ENCODE results near the gene PDXP. TPM values are rescaled to one million over a fixed set of nuclear protein-coding genes. Genes with fewer than 3 reads are reported as not detected.

PDXP gene
- total and polyA plus RNA-seq, 3 donors from 2014 or later, result 51.9 to 117 (median 95.7) TPM

DNA sequence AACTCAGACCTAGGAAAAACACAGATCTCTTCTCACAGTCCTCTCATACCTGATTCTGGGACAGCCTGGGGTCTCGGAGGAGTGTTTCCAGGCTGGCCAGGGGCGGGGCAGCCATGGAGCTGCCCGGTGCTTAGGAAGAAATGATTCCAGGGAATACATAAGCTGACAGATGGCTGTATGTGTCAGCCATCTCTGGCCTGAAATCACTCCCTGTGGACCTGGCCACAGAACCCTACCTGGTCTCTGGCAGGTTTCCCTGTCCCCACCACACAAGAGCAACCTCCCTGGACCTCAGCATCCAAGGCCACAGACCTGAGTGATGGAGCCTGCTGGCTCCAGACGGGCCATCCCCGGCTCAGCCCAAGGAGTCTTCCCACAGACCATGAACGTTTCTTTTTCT is 39.8 kb upstream of the PDXP start:
- no peak for DNase-seq
- WGBS, 2 donors, result 95% methylated on average over 6 of the region's 6 CpGs

DNA sequence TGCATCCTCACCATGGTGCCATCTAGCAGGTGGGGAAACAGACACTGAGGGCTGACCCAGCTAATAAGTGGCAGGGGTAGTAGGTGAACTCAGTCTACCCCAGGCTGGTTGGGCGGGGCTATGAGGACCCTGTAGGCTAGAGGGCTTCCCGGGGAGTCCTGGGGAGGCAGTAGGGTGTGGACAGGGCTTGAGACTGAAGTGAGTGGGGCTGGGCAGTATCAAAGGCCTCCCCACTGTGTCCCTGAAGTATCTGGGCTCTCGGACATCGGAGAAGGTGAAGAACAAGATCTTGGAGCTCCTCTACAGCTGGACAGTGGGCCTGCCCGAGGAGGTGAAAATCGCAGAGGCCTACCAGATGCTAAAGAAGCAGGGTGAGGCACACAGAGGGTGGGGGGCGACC is 38.5 kb upstream of the PDXP start:
- whole genome bisulfite sequencing, 2 donors, result 70 to 79% methylated on average over 6 to 7 of the region's 7 CpGs
- DNase-seq, result no peak
- H3K27ac ChIP-seq, result no peak overlapping the region
- H3K4me1 ChIP-seq, result no peaks in the 10 kb centered on the region
- intact Hi-C loops (cut with DNase I; ENCODE audit: low total_unique reads), result no loop called here
- H3K4me3 ChIP-seq, result no peak overlapping the region
- H3K36me3 ChIP-seq (ENCODE audit: low read depth, missing control alignments), result no peaks in the 10 kb centered on the region
- TF ChIP-seq, protein P1, sequence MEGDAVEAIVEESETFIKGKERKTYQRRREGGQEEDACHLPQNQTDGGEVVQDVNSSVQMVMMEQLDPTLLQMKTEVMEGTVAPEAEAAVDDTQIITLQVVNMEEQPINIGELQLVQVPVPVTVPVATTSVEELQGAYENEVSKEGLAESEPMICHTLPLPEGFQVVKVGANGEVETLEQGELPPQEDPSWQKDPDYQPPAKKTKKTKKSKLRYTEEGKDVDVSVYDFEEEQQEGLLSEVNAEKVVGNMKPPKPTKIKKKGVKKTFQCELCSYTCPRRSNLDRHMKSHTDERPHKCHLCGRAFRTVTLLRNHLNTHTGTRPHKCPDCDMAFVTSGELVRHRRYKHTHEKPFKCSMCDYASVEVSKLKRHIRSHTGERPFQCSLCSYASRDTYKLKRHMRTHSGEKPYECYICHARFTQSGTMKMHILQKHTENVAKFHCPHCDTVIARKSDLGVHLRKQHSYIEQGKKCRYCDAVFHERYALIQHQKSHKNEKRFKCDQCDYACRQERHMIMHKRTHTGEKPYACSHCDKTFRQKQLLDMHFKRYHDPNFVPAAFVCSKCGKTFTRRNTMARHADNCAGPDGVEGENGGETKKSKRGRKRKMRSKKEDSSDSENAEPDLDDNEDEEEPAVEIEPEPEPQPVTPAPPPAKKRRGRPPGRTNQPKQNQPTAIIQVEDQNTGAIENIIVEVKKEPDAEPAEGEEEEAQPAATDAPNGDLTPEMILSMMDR (IDR thresholded peaks at IDR 0.05), result no peak
- H3K9me3 ChIP-seq, result no peaks in the 10 kb centered on the region
- no peaks in the 10 kb centered on the region for H3K27me3 ChIP-seq

More for the DNA sequence above, 39.8 kb upstream of the PDXP start:
- Histone ChIP-seq H3K27ac (no peak overlapping the region), H3K9me3 (no peaks in the 10 kb centered on the region), H3K4me3 (no peak overlapping the region), H3K36me3 (ENCODE audit: low read depth, missing control alignments) (no peaks in the 10 kb centered on the region), H3K27me3 (no peaks in the 10 kb centered on the region), H3K4me1 (peaks cover 5% of the 10 kb centered on the region)
- no peak for TF ChIP-seq POLR2A (IDR thresholded peaks at IDR 0.05)
- TF ChIP-seq, protein P1 (IDR thresholded peaks at IDR 0.05), result no peak
- intact Hi-C loops (cut with DNase I; ENCODE audit: low total_unique reads), result no loop called here

DNA sequence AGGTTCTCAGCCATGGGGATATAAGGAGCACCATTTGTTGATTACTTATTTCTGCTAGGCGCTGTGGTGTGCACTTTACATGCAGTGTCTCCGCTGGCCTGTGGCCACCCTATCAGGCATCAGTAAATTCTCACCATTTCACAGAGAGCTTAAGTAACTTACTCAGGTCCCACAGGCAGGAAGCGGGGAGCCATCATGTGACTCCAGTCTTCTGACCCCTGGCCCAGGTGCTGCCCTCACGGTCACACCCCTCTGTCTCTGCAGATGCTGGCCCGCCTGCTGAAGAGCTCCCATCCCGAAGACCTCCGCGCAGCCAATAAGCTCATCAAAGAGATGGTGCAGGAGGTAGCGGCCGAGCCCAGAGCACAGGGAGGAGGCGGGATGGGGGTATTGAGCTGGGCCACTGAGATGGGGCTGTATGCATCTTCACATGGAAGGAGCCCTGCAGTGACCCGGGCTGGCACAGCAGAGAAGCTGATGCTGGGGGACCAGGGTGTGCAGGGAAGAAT is 37.1 kb upstream of the PDXP start:
- Histone ChIP-seq H3K4me1 (peaks cover under 1% of the 10 kb centered on the region), H3K27ac (no peak overlapping the region), H3K9me3 (no peaks in the 10 kb centered on the region), H3K4me3 (no peak overlapping the region), H3K27me3 (no peaks in the 10 kb centered on the region), H3K36me3 (ENCODE audit: low read depth, missing control alignments) (no peaks in the 10 kb centered on the region)
- TF ChIP-seq POLR2A (IDR thresholded peaks at IDR 0.05), result no peak
- TF ChIP-seq, protein P1 (IDR thresholded peaks at IDR 0.05), result no peak
- 93 to 97% methylated on average over 12 of the region's 12 CpGs for WGBS, 2 donors
- no peak for DNase-seq
- intact Hi-C loops (cut with DNase I; ENCODE audit: low total_unique reads), result no loop called here

DNA sequence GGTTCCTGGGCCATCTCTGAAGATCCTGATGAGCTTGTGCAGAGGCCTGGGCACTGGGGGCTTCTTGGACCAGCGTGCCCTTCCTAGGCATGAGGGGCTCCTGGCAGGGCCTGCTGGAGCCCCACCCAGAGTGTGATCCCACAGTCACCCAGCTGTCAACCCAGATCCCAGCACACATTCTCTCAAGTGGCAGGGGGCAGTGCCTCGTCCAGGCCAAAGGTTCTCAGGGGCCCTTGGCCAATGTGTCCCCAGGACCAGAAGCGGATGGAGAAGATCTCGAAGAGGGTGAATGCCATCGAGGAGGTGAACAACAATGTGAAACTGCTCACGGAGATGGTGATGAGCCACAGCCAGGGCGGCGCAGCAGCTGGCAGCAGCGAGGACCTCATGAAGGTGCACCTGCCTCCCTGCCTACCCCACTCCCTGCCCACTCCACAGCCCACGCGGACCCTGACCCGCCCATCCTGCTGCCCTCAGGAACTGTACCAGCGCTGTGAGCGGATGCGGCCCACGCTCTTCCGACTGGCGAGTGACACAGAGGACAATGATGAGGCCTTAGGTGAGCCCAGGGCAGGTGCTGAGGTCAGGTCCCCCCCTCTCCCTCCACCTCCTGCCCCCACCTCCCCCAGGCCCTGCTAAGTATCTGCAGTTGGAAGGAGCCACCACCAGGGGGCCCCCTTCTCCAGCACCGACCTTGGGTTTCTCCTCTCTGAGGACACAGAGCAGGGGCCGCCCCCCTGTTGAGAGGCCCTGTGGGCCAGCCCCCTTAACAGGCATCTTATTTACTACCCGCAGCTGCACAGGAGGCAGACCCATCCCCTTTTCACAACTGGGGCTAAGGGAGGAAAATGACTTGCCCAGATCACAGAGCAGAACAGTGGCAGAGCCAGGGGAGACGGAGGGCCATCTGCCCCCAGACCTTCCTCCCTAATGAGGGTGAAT is 35.2 kb upstream of the PDXP start:
- TF ChIP-seq POLR2A (IDR thresholded peaks at IDR 0.05), result no peak
- TF ChIP-seq, protein P1 (IDR thresholded peaks at IDR 0.05), result peak; percentile 48 to 96 (median 60)
- DNase-seq, result peak; percentile 75
- WGBS, 2 donors, result 63 to 65% methylated on average over 12 to 22 of the region's 22 CpGs

More for the DNA sequence above, 35.2 kb upstream of the PDXP start:
- no peaks in the 10 kb centered on the region for H3K27me3 ChIP-seq
- intact Hi-C loops (cut with DNase I; ENCODE audit: low total_unique reads), result no loop called here
- H3K4me3 ChIP-seq, result no peak overlapping the region
- no peaks in the 10 kb centered on the region for H3K9me3 ChIP-seq
- H3K4me1 ChIP-seq, result peaks cover 6% of the 10 kb centered on the region
- no peaks in the 10 kb centered on the region for H3K36me3 ChIP-seq (ENCODE audit: low read depth, missing control alignments)
- H3K27ac ChIP-seq, result no peak overlapping the region
